NCI-H2227 (cell line): ENCODE results near the gene ADAMTSL2.

Experiments
- DNase-seq: peaks from one replicate; lab custom pipeline; 2025; ENCODE audit not compliant: unreplicated experiment; lab: John Stamatoyannopoulos, UW

ADAMTSL2 gene

GRCh38 chr9:133572821-133573361 is 38.4 kb downstream of the ADAMTSL2 start:
- no peak for DNase-seq

GRCh38 chr9:133573791-133574515 is 39.4 kb downstream of the ADAMTSL2 start:
- DNase-seq, result no peak

- DNase-seq, result no peak
Observed at GRCh38 chr9:133574771-133575170, 40.3 kb downstream of the ADAMTSL2 start.

- DNase-seq, result no peak
Observed at GRCh38 chr9:133575186-133576030, 40.9 kb downstream of the ADAMTSL2 start.

DNA sequence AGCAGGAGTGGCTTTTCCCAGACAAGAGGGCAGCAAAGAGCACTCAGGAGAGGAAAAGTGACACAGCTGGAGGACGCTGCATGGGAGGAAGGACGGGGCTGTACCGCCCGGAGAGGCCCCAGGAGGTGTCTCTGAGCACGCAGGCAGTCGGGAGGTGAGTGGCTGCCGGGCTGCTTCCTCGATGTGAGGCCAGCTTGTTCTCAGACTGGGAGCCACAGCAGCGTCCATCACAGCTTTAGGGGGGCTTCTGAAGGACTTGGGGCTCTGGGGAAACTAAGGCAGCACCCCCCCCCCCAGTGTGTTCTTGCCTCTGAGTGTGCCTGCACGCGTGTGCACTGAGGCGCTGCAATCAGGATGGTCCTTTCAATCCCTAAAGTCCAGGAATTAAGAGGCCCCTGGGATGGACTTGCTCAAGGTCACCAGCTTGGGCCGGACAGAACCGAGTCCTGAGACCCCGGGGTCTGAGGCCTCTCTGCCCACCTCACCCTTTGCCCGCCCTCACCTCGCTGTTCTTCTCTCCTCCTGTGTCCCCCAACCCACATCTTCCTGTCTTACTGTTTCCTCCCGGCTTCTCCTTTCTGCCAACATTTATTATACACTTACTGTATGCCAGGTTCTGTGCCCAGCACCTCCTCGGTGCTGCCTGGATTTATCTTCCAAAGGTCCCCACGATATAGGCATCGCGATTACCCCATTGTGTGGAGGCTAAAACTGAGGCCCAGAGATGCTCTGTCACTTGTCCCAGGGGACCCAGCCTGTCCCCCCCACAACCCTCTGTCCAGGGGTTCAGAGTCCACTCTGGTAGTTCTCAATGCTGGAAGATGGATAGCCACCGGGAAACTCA is 41.7 kb downstream of the ADAMTSL2 start:
- DNase-seq, result no peak

DNA sequence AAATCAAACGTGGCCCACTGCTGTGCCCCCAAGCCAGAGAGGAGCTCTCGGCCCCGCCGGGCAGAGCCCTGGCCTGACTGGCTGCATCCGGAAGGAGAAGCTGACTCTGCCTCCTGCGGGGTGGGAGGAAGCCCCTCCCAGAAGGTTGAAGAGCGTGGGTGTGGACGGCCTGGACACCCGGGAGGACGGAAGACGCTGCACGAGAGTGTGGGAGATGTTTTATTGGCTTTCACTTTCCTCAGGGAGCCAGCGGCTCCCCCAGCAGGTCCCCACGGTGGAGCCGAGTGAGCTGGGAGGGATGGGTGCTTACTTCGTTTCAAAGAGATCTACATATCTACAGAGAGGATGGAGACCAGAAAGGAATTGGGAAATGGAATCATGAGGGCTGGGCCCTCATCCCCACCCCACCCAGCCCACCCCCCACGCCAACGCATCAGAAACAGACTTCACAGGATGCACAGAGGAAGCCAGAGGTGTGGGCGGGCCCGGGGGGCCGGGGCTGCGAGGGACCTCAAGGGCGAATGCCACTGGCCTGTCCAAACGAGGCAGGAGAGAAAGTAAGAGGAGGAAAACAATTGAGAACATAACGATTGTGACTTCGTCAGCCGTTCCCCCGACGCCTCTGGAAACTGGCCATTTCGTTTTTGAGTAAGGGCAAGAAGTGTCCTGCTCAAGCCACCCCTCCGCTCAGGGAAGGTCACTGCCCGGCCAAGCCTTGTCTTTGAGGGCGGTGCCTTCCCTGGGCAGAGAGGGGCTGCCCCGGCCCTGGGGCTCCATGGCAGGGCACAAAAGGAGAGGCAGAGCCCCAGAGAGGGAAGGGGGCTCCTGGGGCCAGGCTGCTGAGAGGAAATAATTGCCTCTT is 42.6 kb downstream of the ADAMTSL2 start:
- no peak for DNase-seq

DNA sequence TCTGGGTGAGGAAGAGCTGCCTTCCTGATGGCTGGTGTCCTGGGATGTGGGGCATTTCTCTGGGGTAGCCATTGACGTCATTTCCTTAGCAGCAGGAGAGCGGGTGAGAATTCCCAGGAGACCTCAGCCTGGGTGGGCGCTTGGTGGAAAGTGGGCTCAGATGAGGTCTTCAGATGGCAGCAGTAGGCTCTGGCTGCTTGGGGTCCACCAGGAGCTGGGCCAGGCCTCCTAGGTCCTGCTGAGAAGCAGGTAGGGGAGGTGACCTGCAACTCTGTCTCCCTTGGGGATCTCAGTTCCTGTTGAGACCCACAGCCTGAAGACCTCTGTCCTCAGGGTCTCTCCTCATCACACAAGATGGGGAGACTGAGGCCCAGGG is 43.2 kb downstream of the ADAMTSL2 start:
- DNase-seq, result no peak

DNA sequence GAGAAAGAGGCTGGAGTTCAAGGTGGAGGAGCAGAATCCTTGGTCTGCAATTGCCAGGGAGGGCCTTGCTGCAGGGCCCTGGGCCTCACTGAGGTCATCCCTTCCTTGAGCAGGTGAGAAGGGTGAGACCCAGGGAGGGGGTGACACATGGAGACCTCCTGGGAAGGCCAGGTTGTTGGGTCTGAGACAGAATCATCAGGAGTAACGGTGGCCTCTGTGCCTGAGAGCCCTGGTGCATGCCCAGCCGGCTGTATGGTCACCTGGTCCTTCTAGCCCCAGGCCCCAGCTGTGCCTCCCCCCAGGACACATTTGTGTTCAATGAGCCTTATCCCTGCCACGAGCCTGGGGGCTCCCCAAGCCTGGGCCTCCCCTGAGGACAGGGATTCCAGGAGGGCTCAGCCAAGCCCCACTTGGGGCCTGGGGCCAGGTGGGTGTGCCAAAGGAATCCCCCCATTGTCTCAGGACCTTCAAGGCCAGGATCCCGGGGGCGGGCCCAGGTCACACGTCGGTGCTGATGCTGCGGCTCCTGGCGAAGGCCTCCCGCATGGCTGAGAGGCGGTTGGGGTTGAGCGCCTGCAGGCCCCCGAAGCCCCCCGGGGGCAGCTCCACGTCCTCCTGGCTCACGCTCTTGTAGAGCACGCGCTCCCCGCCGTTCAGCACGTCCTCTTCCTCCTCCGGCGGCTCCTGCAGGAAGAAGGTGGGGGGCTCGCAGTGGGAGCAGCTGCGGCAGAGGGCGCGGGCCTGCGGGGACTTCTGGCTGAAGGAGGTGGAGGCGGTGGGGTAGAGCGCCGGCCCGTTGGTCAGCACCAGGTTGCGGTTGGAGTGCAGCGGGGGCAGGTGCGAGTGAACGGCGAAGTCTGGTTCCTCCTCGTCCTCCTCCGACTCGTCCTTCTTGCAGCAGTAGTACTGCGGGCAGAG is 44.3 kb downstream of the ADAMTSL2 start:
- DNase-seq, result no peak

- DNase-seq, result no peak
Observed at GRCh38 chr9:133579601-133580418, 45.3 kb downstream of the ADAMTSL2 start.

GRCh38 chr9:133580419-133580738 is 45.9 kb downstream of the ADAMTSL2 start:
- DNase-seq, result no peak

DNA sequence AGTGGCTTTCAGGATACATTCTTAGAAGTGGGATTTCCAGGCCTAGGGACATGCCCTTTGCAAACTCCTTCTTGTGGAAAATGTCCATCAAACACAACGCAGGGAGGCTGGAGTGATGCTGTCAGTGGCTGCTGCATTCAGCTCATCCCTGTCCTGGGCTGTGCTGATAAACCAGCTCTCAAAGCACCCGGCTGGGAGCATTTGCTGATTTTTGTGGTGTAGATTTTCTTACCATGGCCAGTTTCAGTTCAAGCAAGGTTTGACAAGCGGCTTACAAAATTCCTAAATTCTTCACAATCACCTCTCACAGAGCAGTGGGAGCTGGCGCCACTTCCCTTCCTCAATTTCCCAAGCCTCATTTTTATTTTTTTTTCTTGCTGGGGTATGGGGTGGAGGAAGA is 46.5 kb downstream of the ADAMTSL2 start:
- no peak for DNase-seq

DNA sequence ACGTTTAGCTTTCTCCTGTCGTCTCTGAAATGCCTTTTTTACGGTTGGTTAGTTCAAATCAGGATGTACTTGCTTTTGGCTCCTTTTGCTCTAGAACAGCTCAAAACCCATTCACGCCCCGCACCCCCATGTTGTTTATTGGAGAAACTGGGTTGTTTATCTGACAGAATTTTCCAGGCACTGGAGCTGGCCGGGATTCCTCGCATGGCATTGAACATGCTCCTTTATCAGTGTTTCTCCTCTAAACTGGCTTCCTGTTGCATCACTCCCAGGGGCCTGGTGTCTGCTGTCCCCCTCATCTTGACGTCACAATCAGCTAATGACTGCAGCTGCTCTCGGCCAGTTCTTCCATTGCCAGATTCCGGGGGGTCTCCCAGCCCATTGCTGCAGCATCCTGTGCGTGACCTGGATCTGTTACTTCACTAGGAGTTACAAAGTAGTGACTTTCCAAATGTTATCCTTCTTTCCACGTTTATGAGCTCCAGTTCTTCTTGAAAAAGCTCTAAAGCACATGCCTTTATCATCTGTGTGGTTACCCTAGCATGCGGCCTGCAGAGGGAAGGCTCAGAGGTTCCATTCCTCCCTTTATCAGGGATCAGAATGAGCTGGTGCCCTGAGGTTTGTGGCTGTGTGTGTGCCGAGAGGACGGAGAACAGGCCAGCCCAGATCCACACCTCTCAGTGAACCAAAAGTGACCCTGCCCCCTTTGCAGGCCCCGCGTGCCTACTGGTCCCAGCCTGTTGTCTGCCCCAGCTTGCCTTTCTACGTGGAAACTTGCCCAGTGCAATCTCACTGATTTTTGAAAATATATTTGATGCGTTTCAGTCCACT is 47.2 kb downstream of the ADAMTSL2 start:
- DNase-seq, result no peak

- no peak for DNase-seq
Observed at GRCh38 chr9:133582501-133583045, 48.1 kb downstream of the ADAMTSL2 start.

- DNase-seq, result no peak
Observed at GRCh38 chr9:133583111-133583510, 48.6 kb downstream of the ADAMTSL2 start.

DNA sequence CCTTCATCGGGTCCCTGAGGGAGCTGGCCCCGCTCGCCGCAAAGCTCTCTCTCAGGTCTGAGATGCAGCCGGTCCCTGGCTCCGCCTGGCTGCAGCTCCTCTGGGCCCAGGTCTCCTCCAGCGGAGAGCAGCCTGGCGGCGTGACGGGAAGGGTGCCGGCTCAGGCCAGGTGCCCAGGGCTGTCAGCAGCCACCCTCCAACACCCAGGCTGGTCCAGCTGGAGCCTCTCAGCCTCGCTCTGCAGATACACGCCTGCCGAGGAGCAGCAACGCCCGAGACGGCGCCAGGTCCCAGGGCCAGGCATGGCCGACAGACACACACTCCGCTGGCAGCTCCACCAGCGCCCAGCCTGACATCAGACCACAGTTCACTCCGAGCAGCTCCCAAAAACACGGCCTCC is 49.1 kb downstream of the ADAMTSL2 start:
- no peak for DNase-seq

DNA sequence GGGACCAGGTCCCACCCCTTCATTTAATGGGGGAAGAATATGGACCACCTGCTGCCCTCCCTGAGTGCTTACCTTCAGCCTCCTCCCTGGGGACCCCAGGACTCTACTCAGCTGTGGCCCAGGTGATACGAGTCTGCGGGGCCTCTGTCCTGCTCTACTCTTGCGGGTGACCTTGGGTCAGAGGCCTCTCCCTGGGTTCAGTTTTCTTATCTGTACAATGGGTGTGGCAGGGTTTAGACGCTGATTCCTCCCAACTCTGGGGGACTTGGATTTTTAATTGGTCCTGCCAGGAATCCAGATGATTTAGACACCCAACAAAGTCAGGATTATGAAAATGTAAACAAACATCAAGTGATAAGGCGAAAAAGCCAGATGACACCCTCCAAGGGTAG is 49.7 kb downstream of the ADAMTSL2 start:
- DNase-seq, result no peak
